H1 (cell line): ENCODE measurements around the gene NOM1. TPM values are rescaled to one million over a fixed set of nuclear protein-coding genes. Genes with fewer than 3 reads are reported as not detected.

ENCODE experiments used
- BACH1 ChIP-seq: IDR thresholded peaks from 2 replicates; pipeline ENCODE4 v1.6.1; 2012; ENCODE audit warnings: low read length, improper control_type of control experiment
- BCL11A ChIP-seq, 2 experiments: IDR thresholded peaks; one replicate each; pipeline ENCODE4 v1.6.1; 2011; ENCODE audit warnings: low read depth in 2 of 2, low read length in 2 of 2, mild to moderate bottlenecking in 2 of 2
- CREB1 ChIP-seq: IDR thresholded peaks from 2 replicates; pipeline ENCODE4 v1.6.1; 2012; ENCODE audit warnings: inconsistent platforms
- EGR1 ChIP-seq: IDR thresholded peaks from 2 replicates; pipeline ENCODE4 v1.6.1; 2011; ENCODE audit warnings: low read depth, low read length, borderline replicate concordance
- HDAC2 ChIP-seq, 2 experiments: fragments of 300-600 bp in 1 of 2; sonication (generic) in 1 of 2; IDR thresholded peaks; 2 replicates each; pipeline ENCODE4 v1.6.1; 2011 to 2012; ENCODE audit warnings: low read depth in 2 of 2, low read length in 2 of 2, mild to moderate bottlenecking in 2 of 2, moderate library complexity in 2 of 2, borderline replicate concordance in 1 of 2, inconsistent platforms in 1 of 2
- KDM4A ChIP-seq: IDR thresholded peaks from one replicate; pipeline ENCODE4 v1.7.1; 2012; ENCODE audit warnings: low read depth, mild to moderate bottlenecking, moderate library complexity, low read length, inconsistent platforms; ENCODE audit not compliant: severe bottlenecking
- RXRA ChIP-seq: IDR thresholded peaks from 2 replicates; pipeline ENCODE4 v1.6.1; 2011; ENCODE audit warnings: low read depth, mild to moderate bottlenecking, low read length, moderate library complexity; ENCODE audit not compliant: insufficient read depth
- SP2 ChIP-seq: IDR thresholded peaks from 2 replicates; pipeline ENCODE4 v1.6.1; 2012; ENCODE audit warnings: mild to moderate bottlenecking, low read length, inconsistent platforms
- polyA plus RNA-seq, 7 experiments: library from polyadenylated mRNA; depleted of rRNA in 3 of 7; stranded (reverse) in 5 of 7; unstranded in 2 of 7; fragments of >200 nt in 5 of 7; fragments of 200-250 nt in 2 of 7; gene quantifications; 1 replicate in 5 of 7; 2 replicates in 1 of 7; 4 replicates in 1 of 7; pipeline versions ENCODE4 v1.2.1 to v1.2.3, GENCODE V29; 2011 to 2013; ENCODE audit warnings: missing spikeins in 2 of 7, mixed read lengths in 2 of 7
- total RNA-seq: library from RNA; stranded (reverse); fragmentation: NEBNext Ultra II Directional; extraction: Animal tissue kit (Norgen Biotek cat#: 25700); gene quantifications from 2 replicates; pipeline ENCODE4 v1.2.1, GENCODE V29; 2021

Gene NOM1
- total and polyA plus RNA-seq, 2 of the 8 experiments (the other 6 are each of a cell fraction or from before 2014, with no cell fraction given) = 10.6 to 29.1 TPM

DNA sequence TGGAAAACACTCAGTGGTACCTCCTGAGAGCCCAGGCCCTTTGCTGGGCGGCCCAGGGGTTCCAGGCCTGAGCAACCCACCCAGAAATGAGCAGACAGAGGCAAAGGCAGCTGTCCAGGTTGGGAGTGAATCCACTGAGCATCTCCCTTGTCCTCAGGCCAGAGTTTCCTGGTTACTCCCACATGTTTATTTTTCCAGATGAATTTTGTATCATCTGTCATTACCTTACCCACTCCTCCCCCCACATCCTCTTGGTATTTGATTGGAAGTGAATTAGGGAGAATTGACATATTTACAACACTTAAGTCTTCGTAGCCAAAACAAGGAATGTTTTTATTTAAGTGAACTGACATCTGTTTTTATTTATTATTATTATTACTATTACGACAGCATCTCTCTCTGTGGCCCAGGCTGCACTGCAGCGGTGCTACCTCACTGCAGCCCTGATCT is 43.3 kb upstream of the NOM1 start (continued):
- TF ChIP-seq EGR1 = no peak
- TF ChIP-seq RXRA = no peak
- TF ChIP-seq BACH1 = no peak
- TF ChIP-seq SP2 = no peak
- TF ChIP-seq CREB1 = no peak
- TF ChIP-seq BCL11A (IDR thresholded peaks at IDR 0.05; ENCODE audit: low read depth in 2 of 2, low read length in 2 of 2) = no peak
- TF ChIP-seq KDM4A = no peak
- TF ChIP-seq HDAC2 (IDR thresholded peaks at IDR 0.05; ENCODE audit: borderline replicate concordance in 1 of 2, low read depth in 2 of 2, low read length in 2 of 2) = no peak
